Sigmoid colon (tissue), 4 donors: ENCODE results near the gene BMPER.

Experiments used
- CTCF ChIP-seq, 4 experiments: fragments of 450-650 bp in 3 of 4; fragments of 200-600 bp in 1 of 4; IDR thresholded peaks; one replicate each; pipeline ENCODE4 v1.5.1; 2016 to 2019; ENCODE audit warnings: antibody characterized with exemption in 4 of 4, mild to moderate bottlenecking in 3 of 4, moderate library complexity in 2 of 4
- POLR2AphosphoS5 ChIP-seq, 4 donors: sonication (generic); formaldehyde crosslinking; IDR thresholded peaks; one replicate each; pipeline ENCODE4 v1.6.1; 2017; ENCODE audit warnings: antibody characterized with exemption in 4 of 4

- TF ChIP-seq CTCF (IDR thresholded peaks at IDR 0.05), result no peak
- TF ChIP-seq POLR2AphosphoS5 (IDR thresholded peaks at IDR 0.05), result no peak
These were observed 179.3 kb downstream of the BMPER start for GRCh38 chr7:34084651-34085050.
